Activated T-cell treated with anti-CD3 and anti-CD28 coated beads for 48 hours (primary cell): ENCODE data around the gene ERF.
"Not testable (repeated sequence)": the region's sequence is repeated elsewhere in the genome, so short reads cannot be mapped to it uniquely, and the experiment has no call there.

Experiments used
- DNase-seq: peaks from one replicate; pipeline ENCODE4 v3.0.0-alpha.2; 2020; ENCODE audit warnings: low read depth

Gene ERF

DNA sequence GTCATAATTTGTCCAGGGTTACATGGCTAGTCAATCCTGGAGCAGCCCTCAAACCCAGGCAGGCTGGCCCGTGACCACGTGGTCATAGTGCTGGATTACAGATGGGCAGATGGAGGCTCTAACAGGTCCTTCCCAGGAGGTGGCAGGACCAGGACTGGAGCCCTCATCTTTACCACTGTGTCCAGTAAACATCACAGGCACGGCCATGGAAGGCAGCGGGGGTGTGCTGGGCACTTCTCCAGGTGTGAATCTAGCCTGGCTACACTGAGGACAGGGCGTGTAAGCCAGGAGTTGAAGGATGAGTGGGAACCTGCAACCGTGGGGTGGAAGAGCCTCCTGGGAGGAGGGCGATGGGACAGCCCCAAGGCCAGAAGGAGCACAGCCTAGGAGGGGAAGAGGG is 20.2 kb upstream of the ERF start:
- DNase-seq = no peak

DNA sequence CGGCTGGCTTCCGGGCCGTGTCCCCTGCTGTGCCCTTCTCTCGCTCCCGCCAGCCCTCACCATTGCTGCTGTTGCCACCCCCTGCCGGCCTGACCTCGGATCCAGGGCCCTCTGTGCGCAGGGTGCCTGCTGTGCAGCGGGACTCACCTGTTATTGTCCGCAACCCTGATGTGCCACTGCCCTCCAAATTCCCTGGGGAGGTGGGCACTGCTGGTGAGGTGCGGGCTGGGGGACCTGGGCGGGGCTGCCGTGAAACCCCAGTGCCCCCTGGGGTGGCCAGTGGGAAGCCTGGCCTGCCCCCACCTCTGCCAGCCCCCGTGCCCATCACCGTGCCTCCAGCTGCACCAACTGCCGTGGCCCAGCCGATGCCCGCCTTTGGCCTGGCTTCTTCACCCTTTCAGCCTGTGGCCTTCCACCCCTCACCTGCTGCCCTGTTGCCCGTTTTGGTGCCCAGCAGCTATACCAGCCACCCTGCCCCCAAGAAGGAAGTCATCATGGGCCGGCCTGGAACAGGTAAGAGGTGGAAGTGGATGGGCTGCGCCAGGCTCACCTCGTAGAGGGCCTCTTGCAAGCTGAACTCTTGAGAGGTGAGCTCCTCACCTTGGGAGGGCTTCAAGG is 19.2 kb upstream of the ERF start:
- no peak for DNase-seq

DNA sequence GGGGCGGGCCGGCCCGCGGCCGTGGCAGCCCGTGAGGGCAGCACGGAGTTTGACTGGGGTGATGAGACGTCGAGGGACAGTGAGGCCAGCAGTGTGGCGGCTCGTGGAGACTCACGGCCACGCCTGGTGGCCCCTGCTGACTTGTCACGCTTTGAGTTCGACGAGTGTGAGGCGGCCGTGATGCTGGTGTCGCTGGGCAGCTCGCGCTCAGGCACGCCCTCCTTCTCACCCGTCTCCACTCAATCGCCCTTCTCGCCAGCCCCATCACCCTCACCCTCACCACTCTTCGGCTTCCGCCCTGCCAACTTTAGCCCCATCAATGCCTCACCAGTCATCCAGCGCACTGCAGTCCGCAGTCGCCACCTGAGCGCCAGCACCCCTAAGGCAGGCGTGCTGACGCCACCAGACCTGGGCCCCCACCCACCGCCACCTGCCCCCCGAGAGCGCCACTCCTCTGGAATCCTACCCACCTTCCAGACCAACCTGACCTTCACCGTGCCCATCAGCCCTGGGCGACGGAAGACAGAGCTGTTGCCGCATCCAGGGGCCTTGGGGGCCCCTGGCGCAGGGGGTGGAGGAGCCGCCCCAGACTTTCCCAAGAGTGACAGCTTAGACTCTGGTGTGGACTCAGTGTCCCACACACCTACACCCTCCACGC is 18.6 kb upstream of the ERF start:
- no peak for DNase-seq

DNA sequence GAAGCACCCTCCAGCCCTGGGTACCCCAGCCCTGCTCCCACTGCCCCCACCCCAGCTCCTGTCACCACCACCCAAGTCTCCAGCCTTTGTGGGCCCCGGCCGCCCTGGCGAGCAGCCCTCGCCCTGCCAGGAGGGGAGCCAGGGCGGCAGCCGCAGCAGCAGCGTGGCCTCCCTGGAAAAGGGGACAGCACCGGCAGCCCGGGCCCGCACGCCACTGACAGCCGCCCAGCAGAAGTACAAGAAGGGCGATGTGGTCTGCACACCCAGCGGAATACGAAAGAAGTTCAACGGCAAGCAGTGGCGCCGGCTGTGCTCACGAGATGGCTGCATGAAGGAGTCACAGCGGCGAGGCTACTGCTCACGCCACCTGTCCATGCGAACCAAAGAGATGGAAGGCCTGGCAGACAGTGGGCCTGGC is 18.1 kb upstream of the ERF start:
- DNase-seq = no peak

DNA sequence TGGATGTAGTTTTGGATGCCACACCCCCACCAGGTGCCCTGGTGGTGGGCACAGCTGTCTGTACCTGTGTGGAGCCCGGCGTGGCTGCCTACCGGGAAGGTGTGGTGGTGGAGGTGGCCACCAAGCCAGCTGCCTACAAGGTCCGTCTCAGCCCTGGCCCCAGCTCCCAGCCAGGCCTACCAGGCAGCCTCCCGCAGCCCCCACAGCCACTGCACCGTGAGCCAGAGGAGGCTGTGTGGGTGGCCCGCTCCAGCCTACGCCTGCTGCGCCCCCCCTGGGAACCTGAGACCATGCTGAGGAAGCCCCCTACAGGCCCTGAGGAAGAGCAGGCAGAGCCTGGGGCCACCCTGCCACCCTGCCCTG is 17.6 kb upstream of the ERF start:
- DNase-seq = no peak

DNA sequence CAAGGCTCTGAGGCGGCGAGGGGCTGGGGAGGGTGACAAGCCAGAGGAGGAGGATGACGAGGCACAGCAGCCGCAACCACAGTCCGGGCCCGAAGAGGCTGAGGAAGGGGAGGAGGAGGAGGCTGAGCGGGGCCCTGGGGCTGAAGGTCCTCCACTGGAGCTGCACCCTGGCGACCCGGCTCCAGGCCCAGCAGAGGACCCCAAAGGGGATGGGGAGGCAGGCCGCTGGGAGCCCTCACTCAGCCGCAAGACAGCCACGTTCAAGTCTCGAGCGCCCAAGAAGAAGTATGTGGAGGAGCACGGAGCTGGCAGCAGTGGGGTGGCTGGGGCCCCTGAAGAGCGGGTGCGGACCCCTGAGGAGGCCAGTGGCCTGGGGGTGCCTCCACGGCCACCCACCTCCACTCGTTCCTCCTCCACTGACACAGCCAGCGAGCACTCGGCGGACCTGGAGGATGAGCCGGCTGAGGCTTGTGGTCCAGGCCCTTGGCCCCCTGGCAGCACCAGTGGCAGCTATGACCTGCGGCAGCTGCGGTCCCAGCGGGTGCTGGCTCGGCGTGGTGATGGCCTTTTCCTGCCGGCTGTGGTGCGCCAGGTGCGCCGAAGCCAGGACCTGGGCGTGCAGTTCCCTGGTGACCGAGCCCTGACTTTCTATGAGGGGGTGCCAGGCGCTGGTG is 17.1 kb upstream of the ERF start:
- DNase-seq = no peak

DNA sequence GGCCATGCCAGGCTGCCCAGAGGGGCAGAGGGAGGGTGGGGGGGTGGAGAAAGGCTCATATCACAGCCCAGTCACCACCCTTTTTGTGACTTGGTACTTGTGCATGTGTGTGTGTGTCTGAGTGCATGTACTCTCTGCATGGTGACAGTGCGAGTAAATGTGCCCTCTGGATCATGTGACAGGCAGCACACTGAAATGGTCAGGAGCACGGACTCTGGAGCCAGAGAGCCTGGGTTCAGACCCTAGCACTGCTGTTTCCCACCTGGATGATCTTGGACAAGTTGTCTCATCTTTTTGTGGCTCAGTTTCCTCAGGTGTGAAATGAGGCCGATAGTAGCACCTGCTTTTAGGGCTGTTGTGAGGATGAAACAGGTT is 16.1 kb upstream of the ERF start:
- DNase-seq = no peak

DNA sequence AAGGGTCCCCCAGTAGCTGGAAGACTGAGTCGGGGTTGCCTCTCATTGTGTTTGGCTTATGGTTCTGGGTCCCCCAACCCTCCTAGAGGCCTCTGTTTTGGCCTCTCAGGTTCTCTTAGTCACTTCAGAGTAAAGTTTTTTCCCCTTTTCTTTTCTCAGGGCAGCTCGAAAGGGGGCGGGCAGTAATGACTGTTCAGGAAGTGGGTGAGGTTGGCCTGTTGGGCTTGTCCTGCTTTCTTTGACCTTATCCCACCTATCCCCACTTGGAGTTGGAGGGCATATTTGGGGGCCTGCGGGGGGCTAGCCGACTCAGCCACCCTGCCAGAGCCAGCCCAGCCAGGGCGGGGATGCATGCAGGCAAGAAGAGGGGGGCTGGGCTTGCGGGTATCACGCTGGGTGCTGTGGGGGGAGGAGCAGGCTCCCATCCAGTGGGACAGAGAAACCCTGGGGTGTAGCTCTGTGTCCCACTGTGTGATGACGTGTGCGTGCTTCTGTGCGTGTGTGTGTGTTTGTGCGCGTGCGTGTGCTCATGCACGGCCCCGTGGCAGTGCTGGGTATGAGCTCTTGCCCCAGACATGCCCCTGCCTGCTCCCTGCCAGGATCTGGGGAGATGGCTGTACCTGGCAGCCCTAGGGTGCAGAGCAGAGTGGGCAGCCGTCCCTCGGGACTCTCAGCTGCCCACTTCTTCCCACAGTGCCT is 15.6 kb upstream of the ERF start:
- peak; percentile 63 for DNase-seq

DNA sequence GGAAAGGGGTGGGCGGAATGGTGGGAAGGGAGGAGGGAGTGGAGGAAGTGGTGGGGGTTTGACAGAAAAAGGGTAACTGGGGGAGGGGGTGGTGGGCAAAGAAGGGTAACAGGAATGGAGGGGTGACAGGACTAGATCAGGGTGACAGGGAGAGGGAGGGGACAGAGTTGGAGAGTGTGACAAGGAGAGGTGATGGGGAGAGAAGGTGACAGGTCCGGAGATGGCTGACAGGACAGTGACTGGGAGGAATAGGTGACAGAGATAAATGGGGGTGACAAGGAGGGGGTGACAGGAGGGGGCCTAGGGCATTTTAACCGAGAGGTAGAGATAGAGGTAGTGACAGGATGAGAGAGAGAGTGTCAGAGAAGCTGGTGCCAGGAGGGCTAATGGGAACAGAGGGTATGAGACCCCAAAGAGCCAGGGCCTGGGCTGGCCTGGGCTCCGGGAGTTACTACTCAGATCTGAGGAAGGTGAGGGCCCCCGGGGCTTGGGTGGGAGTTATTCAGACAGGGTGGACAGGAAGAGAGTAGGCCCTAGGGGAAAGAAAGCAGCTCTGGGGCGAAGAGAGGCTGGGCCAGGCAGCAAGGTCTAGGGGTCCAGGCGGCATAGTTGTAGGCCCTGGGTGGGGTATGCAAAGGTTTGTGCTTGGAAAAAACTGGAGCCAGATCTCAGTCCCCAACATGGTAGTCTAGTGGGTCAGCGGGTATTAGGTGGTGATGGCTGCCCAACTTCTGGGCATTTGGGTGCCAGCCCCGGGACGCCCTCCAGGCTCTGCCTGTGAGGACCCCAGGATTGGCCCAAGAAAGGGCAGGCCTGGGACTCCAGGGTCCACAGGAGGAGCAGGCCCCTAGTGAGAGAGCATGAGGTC is 14.8 kb upstream of the ERF start:
- DNase-seq = no peak

DNA sequence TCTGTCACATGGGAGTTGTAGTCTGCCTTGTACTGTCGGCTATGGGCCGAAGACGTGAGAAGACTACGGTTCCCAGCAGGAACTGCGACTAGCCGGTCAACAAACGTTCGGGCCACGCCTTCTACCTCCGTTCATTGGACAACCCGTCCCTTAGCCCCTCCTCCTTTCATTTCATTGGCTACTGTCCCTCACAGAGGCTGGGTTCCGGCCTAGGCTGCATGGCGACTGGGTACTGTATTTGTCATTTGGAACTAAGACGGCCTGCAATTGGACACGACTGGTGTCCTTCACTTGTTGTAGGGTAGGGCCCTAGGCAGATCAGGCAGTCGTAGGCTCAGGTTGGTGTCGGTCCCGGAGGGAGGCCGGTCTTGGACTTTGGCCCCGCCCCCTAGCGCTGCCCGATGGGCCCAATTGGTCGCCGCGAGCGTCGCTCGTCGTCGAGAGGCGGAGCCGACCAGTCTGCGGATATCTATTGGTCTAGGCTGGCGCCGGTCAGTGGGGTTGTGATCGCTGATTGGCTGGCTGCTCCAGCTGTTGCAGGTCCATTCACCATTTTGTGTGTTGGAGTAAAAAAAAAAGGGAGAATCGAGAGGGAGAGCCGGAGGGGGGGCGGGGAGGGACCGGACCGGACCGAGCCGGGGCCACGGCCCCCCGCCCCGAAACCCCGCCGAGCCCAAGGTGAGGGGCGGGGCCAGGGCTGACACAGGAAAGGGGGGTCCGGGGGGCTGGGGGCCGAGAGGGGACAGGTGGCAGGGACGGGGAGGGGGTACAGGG is 14.0 kb upstream of the ERF start, which contains the start of gene CIC:
TSS of gene CIC (plus strand) at position 549 of the 774 bp plus-strand sequence. CDS start 2,532 bp downstream, outside the sequence.
- peak; percentile 99 for DNase-seq

DNA sequence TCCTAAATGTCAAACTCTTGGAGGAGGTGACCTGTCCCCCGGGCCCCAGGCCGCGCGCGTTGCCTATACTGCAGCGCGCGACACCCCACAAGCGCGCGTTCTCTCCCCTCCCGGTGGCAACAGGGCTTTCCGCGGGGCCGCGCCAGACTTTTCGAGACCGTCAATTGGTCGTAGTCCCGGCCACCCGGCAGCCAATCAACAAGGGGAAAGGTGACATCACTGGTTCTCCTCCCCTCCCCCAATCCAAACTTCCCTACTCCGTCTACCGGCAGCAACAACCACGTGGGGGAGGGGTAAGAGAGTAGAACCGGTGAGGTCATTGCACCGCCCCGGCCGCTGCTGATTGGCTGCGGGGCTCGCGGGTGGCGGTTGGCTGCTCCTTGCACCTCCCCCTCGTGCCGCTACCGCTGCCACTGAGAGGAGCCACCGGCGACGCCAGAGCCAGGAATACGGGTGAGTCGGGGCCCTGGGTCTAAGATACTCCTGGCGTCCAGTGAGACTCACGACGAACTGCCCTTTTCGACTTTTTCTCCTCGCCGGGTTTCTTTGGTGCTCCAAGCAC is 13.3 kb upstream of the ERF start:
- DNase-seq = peak; percentile 94

DNA sequence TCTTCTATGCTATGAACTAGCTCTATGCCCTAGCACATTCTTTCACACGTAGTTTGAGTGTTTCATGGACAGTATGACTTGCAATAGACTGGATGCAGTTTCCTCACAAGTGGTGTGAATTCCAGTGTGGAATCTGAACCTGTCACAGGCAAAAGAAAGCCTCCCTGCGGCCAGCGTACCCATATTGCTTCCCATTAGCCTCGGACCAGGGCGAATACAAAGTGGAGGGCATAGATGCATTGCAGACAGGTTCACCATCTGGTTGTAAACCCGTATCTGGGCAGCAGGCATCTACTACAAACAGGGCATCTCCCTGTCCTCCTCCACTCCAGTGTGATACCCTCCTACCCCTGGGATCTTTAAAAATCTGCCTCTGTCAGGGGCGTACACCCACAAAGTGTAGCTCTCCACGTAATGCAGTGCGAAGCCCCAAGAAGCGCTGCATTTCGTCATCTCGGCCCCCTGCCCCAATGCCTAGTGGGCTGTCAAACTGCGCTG is 12.8 kb upstream of the ERF start:
- DNase-seq = no peak

DNA sequence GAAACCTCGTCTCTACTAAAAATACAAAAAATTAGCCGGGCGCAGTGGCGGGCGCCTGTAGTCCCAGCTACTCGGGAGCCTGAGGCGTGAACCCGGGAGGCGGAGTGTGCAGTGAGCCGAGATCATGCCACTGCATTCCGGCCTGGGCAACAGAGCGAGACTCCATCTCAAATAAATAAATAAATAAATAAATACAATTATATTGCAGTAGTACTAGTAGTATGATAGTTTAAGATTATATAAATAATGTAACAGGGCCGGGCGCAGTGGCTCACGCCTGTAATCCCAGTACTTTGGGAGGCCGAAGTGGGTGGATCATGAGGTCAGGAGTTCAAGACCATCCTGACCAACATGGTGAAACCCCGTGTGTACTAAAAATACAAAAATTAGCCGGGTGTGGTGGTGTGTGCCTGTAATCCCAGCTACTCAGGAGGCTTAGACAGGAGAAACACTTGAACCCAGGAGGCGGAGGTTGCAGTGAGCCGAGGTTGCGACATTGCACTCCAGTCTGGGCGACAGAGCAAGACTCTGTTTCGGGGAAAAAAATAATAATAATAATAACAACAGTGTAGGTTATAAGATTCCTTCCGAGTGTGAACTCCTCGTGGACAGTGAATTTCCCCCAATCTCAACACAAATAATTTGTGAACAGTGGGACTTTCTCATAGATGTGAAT is 12.1 kb upstream of the ERF start:
- DNase-seq = not testable (repeated sequence)

DNA sequence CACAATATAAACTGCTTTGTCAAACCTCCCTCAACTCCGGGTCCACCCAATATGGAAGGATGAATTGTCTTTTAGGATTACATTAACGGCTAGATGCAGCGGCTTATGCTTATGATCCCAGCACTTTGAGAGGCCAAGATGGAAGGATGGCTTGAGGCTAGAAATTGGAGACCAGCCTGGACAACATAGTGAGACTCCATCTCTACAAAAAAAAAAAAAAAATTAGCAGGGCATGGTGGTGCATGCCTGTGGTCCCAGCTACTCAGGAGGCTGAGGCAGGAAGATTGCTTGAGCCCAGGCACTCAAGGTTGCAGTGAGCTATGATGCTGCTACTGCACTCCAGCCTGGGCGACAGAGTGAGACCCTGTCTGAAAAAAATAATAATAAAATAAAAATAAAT is 11.2 kb upstream of the ERF start:
- DNase-seq = not testable (repeated sequence)

DNA sequence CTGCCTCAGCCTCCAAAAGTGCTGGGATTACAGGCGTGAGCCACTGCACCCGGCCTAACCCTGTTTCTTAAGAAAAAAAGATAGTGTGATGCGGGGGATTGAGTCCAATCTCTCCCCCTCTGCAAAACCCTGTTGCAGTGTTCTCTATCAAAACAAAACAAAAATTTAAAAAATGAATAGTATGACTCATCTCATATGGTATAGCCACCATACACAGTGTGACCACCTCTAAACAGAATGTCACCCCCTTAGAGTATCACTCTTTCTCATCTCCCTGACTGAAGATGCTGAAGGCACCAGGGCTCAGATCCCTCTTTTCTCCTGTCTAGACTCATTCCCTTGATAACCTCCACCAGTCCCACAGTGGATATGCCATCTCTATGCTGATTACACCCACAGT is 6.8 kb upstream of the ERF start:
- DNase-seq = no peak

DNA sequence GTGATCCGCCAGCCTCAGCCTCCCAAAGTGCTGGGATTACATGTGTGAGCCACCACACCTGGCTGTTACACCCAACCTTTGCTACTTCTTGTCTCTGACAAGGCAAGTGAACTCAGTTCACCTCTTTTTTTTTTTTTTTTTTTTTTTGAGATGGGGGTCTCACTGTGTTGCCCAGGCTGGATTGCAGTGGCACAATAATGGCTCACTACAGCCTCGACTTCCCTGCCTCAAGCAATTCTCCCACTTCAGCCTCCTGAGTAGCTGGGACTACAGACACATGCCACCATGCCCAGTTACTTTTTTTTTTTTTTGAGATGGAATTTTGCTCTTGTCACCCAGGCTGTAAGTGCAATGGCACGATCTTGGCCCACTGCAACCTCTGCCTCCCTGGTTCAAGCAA is 2.9 kb upstream of the ERF start:
- DNase-seq = not testable (repeated sequence)

DNA sequence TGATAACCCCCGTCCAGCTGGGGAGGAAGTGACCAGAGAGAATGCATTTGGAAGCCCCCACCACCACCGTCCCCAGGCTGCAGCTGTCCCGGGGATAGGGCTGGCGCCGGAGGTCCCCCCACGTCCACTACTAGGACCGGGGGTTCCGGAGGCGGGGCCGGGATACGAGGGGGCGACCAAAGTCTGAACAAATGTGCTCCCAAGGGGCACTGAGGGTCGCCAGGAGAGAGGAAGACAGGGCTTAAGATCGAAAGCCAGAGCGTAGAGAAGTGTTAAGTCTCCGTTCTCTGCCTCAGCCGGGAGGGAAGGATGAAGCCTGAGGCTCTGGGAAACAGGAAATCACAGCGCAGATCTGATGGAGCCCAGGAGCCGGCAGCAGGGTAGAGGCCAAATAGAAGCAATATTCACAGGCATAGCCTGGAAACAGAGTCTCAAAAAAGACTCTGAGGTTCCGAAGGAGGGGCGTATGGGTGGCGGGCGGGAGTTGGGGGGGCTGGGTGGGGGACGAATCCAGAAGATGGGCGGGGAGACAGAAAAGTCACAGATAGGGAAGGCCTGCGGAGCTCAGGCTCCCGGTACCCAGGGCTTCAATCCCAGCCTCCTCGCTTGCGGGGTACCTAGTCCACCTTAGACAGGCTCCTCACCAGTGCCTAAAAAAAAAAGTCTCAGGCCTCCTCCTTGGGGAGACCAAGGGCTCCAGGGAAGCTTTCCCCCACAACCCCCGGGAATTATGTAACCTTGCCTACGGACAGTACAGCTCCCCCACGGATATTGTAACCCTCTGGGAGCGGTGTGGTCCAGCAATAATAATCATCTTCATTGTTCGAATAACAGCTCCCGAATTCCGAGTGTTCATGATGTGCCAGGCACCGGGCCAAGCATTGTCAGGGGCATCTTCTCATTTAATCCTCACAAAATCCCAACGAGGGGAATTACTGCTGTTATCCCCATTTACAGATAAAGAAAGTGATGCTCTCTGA is 1.1 kb upstream of the ERF start:
- DNase-seq = no peak

DNA sequence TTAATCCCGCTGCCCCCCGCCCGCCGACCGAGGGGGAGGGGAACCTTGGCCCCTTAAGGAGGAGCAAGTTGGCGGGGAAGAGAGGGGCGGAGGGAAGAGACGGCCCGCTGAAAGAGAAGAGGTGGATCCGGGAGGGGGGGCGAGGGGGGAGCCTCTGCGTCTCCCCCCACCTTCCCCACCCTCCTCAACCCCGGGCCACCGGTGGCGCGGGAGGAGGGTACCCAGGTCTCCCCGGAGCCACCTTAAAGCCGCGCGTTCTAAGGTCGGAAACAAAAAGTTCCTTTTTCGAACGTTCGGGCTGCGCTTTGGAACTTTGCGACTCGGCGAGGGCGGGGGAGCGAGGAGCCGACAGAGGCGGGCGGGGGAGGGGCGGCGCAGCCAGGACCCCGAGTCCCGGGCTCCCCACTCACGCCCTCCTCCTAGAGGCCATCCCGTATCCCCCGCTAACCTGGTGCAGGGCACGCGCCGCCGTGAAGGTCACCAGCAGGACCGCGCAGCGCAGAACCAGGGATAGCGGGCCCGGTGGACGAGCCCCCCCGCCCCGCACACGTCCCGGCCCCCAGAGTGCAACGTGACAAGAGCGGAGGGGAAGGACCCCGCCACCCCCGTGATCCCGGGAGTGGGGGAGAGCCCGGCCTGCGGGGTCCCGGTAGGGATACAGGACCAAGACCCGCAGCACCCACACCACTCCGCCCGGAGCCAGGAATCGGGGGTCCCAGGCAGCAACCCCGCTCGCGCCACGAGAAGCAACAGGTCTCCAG is 659 bp downstream of the ERF start:
- peak; percentile 65 for DNase-seq
